K562 (cell line): ENCODE data around the gene LYPD5. TPM values are rescaled to one million over a fixed set of nuclear protein-coding genes. Genes with fewer than 3 reads are reported as not detected.

Experiments
- ATF3 ChIP-seq, 2 experiments: fragments of 450-650 bp in 1 of 2; sonication (generic) in 1 of 2; formaldehyde crosslinking in 1 of 2; IDR thresholded peaks in 1 of 2; conservative IDR thresholded peaks in 1 of 2; 2 replicates each; pipeline versions ENCODE4 v1.6.1 to v1.8.1; 2016 to 2023; ENCODE audit warnings: mild to moderate bottlenecking in 2 of 2, moderate library complexity in 2 of 2, inconsistent platforms in 1 of 2, missing genetic modification reagents in 1 of 2
- MAFG ChIP-seq: fragments of 450-650 bp; conservative IDR thresholded peaks from 2 replicates; pipeline ENCODE4 v1.6.1; 2016; ENCODE audit warnings: missing genetic modification characterization, missing compliant biosample characterization
- MCM5 ChIP-seq: fragments of 450-650 bp; IDR thresholded peaks from 2 replicates; pipeline ENCODE4 v1.6.1; 2016; ENCODE audit warnings: low read depth
- MIER1 ChIP-seq: fragments of 450-650 bp; IDR thresholded peaks from 2 replicates; pipeline ENCODE4 v1.6.1; 2016; ENCODE audit warnings: antibody characterized with exemption, mild to moderate bottlenecking, low read depth
- MLLT1 ChIP-seq, 2 experiments: fragments of 450-650 bp; IDR thresholded peaks; 2 replicates each; pipeline ENCODE4 v1.6.1; 2016
- NFE2L1 ChIP-seq: fragments of 450-650 bp; IDR thresholded peaks from 2 replicates; pipeline ENCODE4 v1.6.1; 2016; ENCODE audit warnings: missing genetic modification characterization, low read depth, mild to moderate bottlenecking, missing compliant biosample characterization, moderate library complexity, borderline replicate concordance
- NFIC ChIP-seq: fragments of 450-650 bp; IDR thresholded peaks from 2 replicates; pipeline ENCODE4 v1.6.1; 2017; ENCODE audit warnings: mild to moderate bottlenecking, inconsistent platforms
- NRF1 ChIP-seq, 2 experiments: fragments of 450-650 bp; IDR thresholded peaks in 1 of 2; conservative IDR thresholded peaks in 1 of 2; 2 replicates each; pipeline ENCODE4 v1.6.1; 2014; ENCODE audit warnings: mild to moderate bottlenecking in 2 of 2
- PHTF2 ChIP-seq: fragments of 250-450 bp; sonication (Bioruptor Pico); IDR thresholded peaks from 2 replicates; pipeline ENCODE4 v1.5.0; 2021; ENCODE audit warnings: mild to moderate bottlenecking
- SFPQ ChIP-seq: fragments of 200-400 bp; formaldehyde crosslinking; IDR thresholded peaks from 2 replicates; pipeline ENCODE4 v1.6.1; 2017; ENCODE audit warnings: mild to moderate bottlenecking, low read depth, low read length, moderate library complexity
- STAT5A ChIP-seq: IDR thresholded peaks from 2 replicates; pipeline ENCODE4 v1.6.1; 2012; ENCODE audit warnings: low read length, inconsistent platforms, borderline replicate concordance
- TBP ChIP-seq: optimal IDR thresholded peaks from 2 replicates; pipeline ENCODE3; 2011; ENCODE audit warnings: low read depth, low read length, improper control_type of control experiment
- TGIF2 ChIP-seq: sonication (generic); formaldehyde crosslinking; IDR thresholded peaks from 2 replicates; pipeline ENCODE4 v1.8.1; 2022; ENCODE audit warnings: mild to moderate bottlenecking, missing genetic modification reagents, moderate library complexity
- YY1 ChIP-seq, 3 experiments: IDR thresholded peaks; 2 replicates each; pipeline ENCODE4 v1.6.1; 2011; ENCODE audit warnings: low read length in 2 of 3, mild to moderate bottlenecking in 2 of 3, moderate library complexity in 2 of 3, borderline replicate concordance in 1 of 3, control low read depth in 1 of 3, low read depth in 1 of 3; ENCODE audit not compliant: insufficient read depth in 3 of 3, insufficient replicate concordance in 2 of 3, control insufficient read depth in 1 of 3, insufficient read length in 1 of 3; ENCODE audit errors: extremely low read depth in 1 of 3
- ZNF445 ChIP-seq: fragments of 250-450 bp; sonication (Bioruptor Pico); IDR thresholded peaks from 2 replicates; pipeline ENCODE4 v1.4.0; 2020; ENCODE audit warnings: low read depth, mild to moderate bottlenecking, moderate library complexity
- ZNF512 ChIP-seq: IDR thresholded peaks from 2 replicates; pipeline ENCODE4 v1.6.1; 2016; ENCODE audit warnings: missing genetic modification characterization, missing compliant biosample characterization
- ZZZ3 ChIP-seq: fragments of 450-650 bp; IDR thresholded peaks from 2 replicates; pipeline ENCODE4 v1.6.1; 2016; ENCODE audit warnings: antibody characterized with exemption, mild to moderate bottlenecking, moderate library complexity
- polyA plus RNA-seq, 8 experiments: library from polyadenylated mRNA; depleted of rRNA in 4 of 8; stranded (reverse) in 5 of 8; unstranded in 3 of 8; fragments of >200 nt; fragmentation: Nextera tagmentation in 2 of 8; fragmentation: Illumina TruSeq in 1 of 8; extraction: Ambion mirVana in 2 of 8; extraction: Trizol in 1 of 8; gene quantifications; 2 replicates each; pipeline versions ENCODE4 v1.2.1 to v1.2.3, GENCODE V29; 2011 to 2014; ENCODE audit warnings: inconsistent platforms in 1 of 8, missing spikeins in 1 of 8
- total RNA-seq, 7 experiments: library from RNA; depleted of rRNA in 6 of 7; stranded (reverse); fragments of >200 nt in 6 of 7; fragmentation: Illumina TruSeq in 2 of 7; extraction: Trizol in 2 of 7; gene quantifications; 2 replicates each; pipeline versions ENCODE4 v1.2.1 to v1.2.3, GENCODE V29; 2011 to 2021; ENCODE audit warnings: low replicate concordance in 1 of 7

LYPD5 gene
- total and polyA plus RNA-seq, 9 of the 15 experiments (the other 6 are each of a cell fraction or from before 2014, with no cell fraction given): 0.03 to 0.22 (median 0.10) TPM; not detected in 3

- peak in 2 of 3 experiments; percentile 60 to 85 for TF ChIP-seq YY1 (IDR thresholded peaks at IDR 0.05; ENCODE audit: borderline replicate concordance in 1 of 3, control insufficient read depth in 1 of 3, extremely low read depth in 1 of 3, insufficient read depth in 3 of 3, insufficient read length in 1 of 3, insufficient replicate concordance in 2 of 3, low read depth in 1 of 3, low read length in 2 of 3)
- TF ChIP-seq NRF1 (conservative IDR thresholded peaks at IDR 0.05 in 1 of 2, IDR thresholded peaks at IDR 0.05 in 1 of 2): no peak
- TF ChIP-seq MAFG (tag): no peak
- no peak for TF ChIP-seq MIER1
- peak; percentile 8 to 37; a peak in 1 of 4 replicates for TF ChIP-seq MLLT1 (IDR thresholded peaks at IDR 0.05)
- TF ChIP-seq SFPQ: no peak
- TF ChIP-seq ZZZ3: no peak
- peak; percentile 82 for TF ChIP-seq NFIC
- peak; percentile 51 for TF ChIP-seq TBP
- no peak for TF ChIP-seq ZNF445
- no peak for TF ChIP-seq ATF3 (IDR thresholded peaks at IDR 0.05)
- TF ChIP-seq ATF3 (CRISPR knock-in tag; conservative IDR thresholded peaks at IDR 0.05): no peak
- no peak for TF ChIP-seq NFE2L1 (tag)
- TF ChIP-seq TGIF2 (CRISPR knock-in tag): no peak
- TF ChIP-seq MCM5: no peak
- TF ChIP-seq PHTF2: no peak
- TF ChIP-seq ZNF512 (tag): peak; percentile 87
- TF ChIP-seq STAT5A: no peak
Measured at GRCh38 chr19:43784981-43785808, 17.1 kb downstream of the LYPD5 start (continued).
